ENCODE results near the gene SEC61B.

DNA sequence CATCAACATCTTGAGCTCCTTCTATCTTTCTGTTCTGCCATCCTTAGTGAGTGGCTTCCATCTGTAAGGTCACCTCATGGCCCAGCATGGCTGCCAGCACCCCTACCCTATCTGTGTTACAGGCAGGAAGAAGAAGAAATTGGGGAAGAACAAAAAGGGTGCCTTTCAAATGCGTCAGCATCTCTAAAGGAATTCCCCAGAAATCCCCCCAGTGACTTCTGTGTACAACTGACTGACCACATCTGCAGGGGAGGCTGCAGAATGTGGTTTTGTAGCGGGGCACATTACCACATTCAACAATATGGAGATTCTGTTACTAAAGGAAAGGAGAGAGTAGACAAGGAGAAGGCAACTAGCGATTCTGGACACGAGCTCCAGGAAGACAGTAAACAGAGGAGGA, 40.5 kb upstream of the SEC61B start:
- TF ChIP-seq, protein P1, sequence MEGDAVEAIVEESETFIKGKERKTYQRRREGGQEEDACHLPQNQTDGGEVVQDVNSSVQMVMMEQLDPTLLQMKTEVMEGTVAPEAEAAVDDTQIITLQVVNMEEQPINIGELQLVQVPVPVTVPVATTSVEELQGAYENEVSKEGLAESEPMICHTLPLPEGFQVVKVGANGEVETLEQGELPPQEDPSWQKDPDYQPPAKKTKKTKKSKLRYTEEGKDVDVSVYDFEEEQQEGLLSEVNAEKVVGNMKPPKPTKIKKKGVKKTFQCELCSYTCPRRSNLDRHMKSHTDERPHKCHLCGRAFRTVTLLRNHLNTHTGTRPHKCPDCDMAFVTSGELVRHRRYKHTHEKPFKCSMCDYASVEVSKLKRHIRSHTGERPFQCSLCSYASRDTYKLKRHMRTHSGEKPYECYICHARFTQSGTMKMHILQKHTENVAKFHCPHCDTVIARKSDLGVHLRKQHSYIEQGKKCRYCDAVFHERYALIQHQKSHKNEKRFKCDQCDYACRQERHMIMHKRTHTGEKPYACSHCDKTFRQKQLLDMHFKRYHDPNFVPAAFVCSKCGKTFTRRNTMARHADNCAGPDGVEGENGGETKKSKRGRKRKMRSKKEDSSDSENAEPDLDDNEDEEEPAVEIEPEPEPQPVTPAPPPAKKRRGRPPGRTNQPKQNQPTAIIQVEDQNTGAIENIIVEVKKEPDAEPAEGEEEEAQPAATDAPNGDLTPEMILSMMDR (IDR thresholded peaks at IDR 0.05) = no peak
- no peak for TF ChIP-seq POLR2A (IDR thresholded peaks at IDR 0.05)

Measured in right lobe of liver (tissue), 4 donors.